ENCODE data around the gene LIN37.
"Not testable (repeated sequence)": the region's sequence is repeated elsewhere in the genome, so short reads cannot be mapped to it uniquely, and the experiment has no call there.

LIN37 gene

DNA sequence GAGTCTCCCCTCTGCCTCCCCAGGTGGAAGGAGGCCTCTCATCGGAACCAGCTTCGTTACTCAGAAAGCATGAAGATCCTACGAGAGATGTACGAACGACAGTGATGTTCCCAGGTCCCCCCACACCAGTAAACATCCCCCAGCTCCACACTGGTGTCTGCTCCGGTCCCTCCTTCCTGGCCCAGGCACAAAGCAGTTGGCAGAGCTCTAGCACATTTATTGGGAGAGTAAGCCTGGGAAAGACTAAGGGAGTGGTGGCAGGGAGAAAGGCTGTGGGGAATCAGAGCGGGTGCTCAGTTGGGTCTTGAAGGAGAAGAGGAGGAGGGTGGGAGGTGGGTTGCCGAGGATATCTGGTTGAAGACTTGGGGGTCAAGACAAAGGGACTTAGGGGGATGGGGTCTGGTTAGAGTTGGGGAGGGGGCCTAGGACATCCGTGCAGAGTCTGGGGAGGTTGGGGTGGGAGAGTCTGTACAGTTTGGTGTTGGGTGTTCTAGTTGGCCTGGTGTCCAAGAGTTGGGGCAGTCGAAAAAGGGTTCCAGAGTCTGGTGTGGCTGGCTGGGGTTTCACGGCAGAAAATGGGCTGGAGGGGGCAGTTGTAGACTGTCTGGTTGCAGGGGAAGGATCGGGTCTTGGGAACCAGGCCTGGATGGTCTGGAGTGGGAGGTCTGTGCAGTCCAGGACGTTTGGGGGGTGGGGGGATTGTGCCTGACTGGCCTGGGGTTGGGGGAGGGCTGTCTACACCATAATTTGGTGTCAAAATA is 6.2 kb downstream of the LIN37 start:
- DNase-seq, result no peak

GRCh38 chr19:35755131-35755549 is 6.8 kb downstream of the LIN37 start:
- no peak for DNase-seq

DNA sequence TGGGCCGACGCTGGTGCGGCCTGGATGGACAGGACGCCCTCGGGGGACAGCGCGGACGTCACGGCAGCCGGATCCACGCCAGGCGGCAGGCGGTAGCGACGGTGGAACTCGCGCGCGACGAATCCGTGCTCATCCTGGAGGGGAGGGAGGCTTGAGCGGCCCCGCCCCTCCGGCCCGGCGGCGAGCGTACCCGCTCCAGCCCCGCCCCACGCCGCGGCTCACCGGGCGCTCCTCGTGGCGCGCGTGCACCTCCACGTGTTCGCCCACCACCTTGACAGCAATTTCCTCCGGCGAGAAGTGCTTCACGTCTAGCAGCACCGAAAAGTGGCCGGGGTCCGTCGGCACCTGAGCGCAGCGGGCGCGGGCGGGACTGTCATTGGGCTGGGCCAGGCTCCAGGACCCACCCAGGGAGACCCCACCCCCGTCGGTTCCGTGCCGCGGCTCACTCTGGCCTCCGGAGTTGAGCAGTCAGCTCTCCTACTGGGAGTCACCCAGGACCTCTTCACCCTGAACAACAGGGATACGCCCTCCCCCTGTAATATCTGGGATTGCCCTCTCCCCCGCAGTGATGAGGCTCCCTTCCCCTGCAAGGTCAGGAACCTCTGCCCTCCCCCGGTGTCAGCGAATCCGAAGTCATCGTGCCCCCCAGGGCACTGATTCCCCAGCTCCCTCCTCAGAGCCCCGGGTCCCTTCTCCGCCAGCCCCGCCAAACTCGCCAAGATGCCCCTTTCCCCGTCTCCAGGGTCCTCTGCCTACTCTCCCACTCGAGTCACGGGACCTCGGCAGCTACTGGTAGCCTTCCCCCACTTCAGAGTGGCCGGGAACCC is 7.4 kb downstream of the LIN37 start:
- no peak for DNase-seq

DNA sequence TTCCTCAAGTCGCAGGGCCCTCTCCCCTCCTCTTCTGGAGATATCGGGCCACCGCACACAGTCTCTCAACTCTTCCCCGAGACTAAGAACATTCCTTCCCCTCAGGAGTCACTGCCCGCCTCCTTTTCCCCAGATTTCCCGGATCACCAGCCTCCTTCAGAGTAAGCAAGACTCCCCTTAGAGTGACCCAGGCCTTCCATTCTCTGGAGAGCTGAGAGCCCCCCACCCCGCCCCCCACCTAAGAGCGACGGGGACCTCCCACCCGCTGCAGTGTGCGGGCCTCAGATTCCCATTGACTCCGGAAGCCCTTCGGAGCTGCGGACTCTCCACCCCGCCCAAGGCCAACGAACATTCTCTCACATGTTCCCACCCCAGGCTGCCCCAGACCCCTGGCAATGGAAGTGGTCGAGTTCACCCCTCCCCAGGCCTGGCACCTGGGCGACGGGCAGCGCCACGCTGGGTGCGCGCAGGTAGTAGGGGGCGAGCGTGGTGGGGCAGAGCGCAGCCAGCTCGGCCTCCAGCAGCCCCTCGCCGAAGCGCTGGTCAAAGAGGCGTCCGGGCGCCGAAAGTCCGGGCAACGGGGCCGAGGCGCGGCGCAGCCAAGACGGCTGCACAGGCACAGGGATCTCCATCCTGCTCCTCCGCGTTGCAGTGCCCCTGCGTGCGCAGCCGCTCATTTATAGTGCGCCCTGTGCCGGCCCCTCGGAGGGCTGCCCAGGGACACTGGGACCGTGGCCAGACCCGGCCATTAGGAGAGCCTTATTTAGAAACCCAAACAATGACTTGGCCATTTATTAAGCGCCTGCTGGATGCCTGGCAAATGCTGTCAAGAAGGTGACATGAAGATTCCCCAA is 8.2 kb downstream of the LIN37 start, which contains the start of gene HSPB6:
HSPB6 (minus strand) TSS at position 653 of the 854 bp plus-strand sequence; CDS start at position 632, 21 bp downstream.
- no peak for DNase-seq

GRCh38 chr19:35757231-35757748 is 8.9 kb downstream of the LIN37 start:
- DNase-seq, result peak; percentile 23

GRCh38 chr19:35757749-35758608 is 9.6 kb downstream of the LIN37 start, which contains the start of gene PROSER3:
TSS of gene PROSER3 (plus strand) at chr19:35758176. CDS start at chr19:35758216, 40 bp downstream.
- DNase-seq, result peak; percentile 99

DNA sequence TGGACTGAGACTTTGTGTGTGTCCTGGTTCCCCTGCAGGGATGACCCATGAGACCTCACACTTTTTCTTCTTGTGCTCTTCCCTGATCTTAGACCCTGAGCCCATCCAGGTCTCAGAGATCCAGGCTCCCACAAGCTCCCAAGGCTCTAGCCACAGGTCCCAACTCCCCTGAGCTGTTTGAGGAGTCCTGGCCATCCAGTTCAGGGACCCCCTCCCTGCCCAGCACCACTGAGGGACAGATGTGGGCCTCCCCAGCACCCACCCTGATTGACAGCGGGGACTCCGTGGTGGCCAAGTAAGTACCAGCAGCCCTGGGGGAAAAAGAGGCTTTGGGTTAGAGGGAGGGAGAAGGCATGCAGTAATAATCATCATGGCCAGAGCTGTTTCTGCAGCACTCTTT is 11.3 kb downstream of the LIN37 start:
- no peak for DNase-seq

DNA sequence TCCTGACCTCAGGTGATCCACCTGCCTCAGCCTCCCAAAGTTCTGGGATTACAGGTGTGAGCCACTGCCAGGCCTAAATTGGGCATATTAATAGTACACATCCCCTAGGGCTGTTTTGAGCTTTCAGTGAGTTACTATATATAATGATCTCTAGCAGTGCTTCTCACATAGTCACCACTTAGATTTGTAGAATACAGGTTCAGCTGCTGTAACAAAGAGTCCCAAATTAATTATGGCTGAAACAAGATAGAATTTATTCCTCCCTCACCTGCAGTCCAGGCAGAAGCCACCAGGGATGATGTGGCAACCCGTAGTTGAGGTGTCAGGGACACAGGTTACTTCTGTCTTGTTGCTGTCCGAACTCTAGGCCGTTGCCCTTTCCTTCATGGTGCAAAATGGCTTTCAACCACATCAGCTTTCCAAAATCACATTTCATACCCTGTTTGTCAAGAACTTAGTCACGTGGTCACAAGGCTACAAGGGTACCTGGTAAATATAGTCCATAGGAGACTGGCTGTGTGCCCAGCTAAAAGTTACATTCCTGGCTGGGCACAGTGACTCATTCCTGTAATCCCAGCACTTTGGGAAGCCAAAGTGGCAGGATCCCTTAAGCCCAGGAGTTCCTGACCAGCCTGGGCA is 12.5 kb downstream of the LIN37 start:
- DNase-seq, result no peak

DNA sequence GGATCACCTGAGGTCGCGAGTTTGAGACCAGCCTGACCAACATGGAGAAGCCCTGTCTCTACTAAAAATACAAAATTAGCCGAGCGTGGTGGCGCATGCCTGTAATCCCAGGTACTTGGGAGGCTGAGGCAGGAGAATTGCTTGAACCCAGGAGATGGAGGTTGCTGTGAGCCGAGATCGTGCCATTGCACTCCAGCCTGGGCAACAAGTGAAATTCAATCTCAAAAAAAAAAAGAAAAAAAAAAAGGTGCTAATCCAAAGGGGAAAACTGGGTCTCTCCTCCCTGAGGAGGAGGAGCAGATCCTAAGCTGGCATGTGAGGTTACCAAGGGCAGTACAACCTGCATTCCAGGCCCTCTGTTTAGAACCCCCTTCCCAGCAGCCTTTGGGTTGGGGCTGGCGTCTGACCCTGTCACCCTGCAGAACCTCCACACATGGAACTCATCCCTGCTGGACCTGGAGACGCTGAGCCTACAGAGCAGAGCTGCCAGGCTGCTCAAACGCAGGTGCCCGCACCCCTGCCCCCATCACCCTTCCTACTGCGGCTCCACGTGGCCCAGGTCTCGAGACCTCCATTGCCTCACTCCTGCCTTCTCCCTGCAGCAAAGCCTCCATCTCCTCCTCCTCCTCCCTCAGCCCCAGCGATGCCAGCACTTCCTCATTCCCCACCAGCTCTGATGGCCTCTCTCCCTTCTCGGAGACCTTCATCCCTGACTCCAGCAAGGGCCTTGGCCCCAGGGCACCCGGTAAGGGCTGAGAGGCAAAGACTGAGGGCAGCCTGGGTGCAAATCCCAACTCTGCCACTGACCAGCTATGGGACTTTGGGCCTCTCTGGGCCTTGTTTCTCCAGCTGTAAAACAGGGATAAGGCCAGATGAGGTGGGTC is 16.3 kb downstream of the LIN37 start:
- DNase-seq, result no peak

- no peak for DNase-seq
Measured at GRCh38 chr19:35766571-35767104, 18.3 kb downstream of the LIN37 start.

DNA sequence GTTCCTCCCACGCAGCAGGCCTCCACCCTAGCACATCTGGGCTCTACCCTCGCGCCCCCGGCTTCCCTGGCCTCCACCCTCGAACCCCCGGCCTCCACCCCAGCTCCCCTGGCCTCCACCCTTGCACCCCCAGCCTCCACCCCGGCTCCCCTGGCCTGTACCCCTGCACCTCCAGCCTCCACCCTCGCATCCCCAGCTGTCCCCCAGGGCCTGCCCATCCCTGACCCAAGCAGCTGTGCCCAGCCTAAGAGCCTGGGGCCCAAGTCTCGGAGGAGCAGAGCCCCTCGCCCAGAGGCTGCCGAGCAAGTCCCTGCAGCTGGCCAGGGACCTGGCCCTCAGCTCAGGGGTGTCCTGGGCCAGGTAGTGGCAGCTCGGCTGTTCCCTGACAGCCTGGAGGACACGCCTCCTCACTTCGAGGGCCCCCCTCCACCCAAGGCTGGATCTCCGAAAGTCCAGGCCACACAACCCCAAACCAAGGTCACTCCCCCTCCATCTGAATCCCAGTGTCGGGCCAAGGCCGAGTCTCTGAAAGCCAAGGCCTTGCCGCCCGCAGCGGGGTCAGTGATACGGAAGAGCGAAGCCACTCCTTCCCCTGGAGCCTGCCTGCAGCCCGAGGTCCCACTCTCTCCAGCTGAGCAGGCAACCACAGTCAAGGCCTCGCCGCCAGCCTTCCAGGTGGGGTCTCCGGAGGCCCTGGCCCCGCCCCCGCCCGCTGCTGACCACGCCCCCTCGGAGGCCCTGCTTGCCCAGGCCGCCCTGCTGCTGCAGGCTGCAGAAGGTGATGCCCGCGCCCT is 19.1 kb downstream of the LIN37 start:
- no peak for DNase-seq

GRCh38 chr19:35768082-35768421 is 19.7 kb downstream of the LIN37 start:
- no peak for DNase-seq

DNA sequence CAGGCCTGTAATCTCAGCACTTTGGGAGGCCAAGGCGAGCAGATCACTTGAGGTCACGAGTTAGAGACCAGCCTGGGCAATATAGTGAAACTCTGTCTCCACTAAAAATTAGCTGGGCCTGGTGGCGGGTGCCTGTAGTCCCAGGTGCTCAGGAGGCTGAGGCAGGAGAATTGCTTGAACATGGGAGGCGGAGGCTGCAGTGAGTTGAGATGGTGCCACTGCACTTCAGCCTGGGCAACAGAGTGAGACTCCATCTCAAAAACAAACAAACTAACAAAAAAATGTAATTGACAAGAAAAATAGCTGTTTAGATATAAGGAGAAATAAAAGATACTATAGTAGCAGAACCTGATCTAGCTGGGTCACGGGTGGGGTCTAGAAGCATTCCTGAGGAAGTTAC is 24.0 kb downstream of the LIN37 start:
- not testable (repeated sequence) for DNase-seq

DNA sequence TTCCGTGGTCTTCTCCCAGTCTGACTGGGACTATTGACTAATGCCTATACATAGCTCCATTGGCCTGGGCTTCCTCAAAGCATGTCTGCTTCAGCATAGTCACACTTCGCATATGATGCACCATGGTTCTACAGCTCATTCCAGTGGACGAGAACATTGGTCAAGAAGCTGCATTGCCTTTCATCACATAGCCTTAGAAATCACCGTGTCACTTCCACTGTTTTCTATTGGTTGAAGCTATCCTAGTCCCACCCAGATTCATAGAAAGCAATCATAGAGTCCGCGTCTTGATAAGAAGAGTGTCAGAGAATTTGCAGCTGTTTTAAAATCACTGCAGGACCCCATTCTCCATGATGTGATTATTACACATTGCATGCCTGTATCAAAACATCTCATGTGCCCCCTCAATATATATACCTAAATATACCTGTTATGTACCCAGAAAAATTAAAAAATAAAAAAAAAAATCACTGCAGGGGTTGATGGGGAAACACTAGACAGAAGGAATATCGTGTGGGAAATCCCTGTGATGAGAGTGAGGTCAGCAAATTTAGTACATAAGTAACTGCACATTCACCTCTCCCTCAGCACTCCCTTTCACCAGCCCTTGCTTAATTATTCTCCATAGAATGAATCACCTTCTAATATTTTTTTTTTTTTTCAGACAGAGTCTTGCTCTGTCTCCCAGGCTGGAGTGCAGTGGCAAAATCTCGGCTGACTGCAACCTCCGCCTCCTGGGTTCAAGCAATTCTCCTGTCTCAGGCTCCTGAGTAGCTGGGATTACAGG is 24.8 kb downstream of the LIN37 start:
- DNase-seq, result peak; percentile 31

DNA sequence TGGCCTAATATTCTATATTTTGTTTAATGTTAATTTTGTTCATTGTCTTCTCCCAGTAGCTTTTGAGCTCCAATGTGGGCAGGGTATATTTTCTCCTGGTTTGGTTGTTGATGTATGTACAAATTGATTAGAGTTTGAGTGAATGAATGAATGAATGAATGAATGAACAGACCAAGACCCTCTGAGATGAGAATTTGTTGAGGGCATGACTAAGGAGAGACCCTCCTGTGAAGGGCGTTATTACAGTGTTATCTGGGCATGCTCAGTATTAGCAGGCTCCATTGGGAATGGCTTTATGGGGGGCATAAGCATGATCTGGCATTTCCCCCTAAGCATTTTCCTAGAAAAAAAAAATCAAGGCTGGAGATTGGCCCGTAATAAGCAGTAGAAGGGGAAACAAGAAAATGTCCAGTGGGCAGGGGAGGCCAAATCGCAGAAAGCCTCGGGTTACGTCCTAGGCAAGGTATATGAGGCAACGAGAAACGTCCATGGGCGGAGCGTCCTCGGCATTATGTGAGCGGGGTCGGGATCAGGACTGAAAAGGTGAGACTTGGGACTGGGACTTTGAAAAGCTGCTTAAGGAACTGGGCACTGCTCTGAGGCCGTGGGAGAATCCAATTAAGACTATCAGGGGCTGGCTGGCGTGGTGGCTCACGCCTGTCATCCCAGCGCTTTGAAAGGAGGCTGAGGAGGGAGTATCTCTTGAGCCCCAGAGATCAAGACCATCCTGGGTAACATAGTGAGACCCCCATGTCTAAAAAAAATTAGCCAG is 26.1 kb downstream of the LIN37 start:
- no peak for DNase-seq

GRCh38 chr19:35775046-35775297 is 26.6 kb downstream of the LIN37 start:
- DNase-seq, result no peak

GRCh38 chr19:35775298-35776101 is 27.1 kb downstream of the LIN37 start, which contains the start of gene ARHGAP33:
TSS of gene ARHGAP33 (plus strand) at chr19:35775564. CDS start at chr19:35775659, 95 bp downstream.
- peak; percentile 99 for DNase-seq
